Stimulated activated CD4-positive, alpha-beta T cell treated with anti-CD3 and anti-CD28 coated beads, TNF-alpha, amount 100 ng/mL, for 1 hour (primary cell): Measurements from ENCODE around the gene CDH8.
"Not testable (repeated sequence)": the region's sequence is repeated elsewhere in the genome, so short reads cannot be mapped to it uniquely, and the experiment has no call there.

Experiments
- DNase-seq, 3 donors: peaks; one replicate each; pipeline ENCODE4 v3.0.0-alpha.2; 2020; ENCODE audit warnings: low read depth in 3 of 3, low spot score in 1 of 3

The CDH8 gene

GRCh38 chr16:61871837-61872777 lies 164.1 kb downstream of the CDH8 start:
- no peak for DNase-seq

- DNase-seq = no peak
These were observed 173.8 kb downstream of the CDH8 start for GRCh38 chr16:61862221-61863155.

GRCh38 chr16:61858988-61859387 lies 177.2 kb downstream of the CDH8 start:
- no peak for DNase-seq

GRCh38 chr16:61842666-61843065 lies 193.6 kb downstream of the CDH8 start:
- DNase-seq = no peak

- no peak for DNase-seq
These were observed 199.3 kb downstream of the CDH8 start for GRCh38 chr16:61836804-61837393.

GRCh38 chr16:61834082-61834481 lies 202.2 kb downstream of the CDH8 start:
- no peak for DNase-seq

GRCh38 chr16:61831351-61831917 lies 204.8 kb downstream of the CDH8 start:
- DNase-seq = no peak

GRCh38 chr16:61829631-61830030 lies 206.6 kb downstream of the CDH8 start:
- no peak for DNase-seq

- no peak for DNase-seq
These were observed 212.9 kb downstream of the CDH8 start for GRCh38 chr16:61823326-61823725.

- no peak for DNase-seq
These were observed 215.4 kb downstream of the CDH8 start for GRCh38 chr16:61820820-61821219.

GRCh38 chr16:61820398-61820797 lies 215.8 kb downstream of the CDH8 start:
- DNase-seq = no peak

GRCh38 chr16:61818850-61819249 lies 217.4 kb downstream of the CDH8 start:
- DNase-seq = no peak

GRCh38 chr16:61817583-61818278 lies 218.5 kb downstream of the CDH8 start:
- no peak for DNase-seq

- no peak for DNase-seq
These were observed 221.4 kb downstream of the CDH8 start for GRCh38 chr16:61814726-61815347.

GRCh38 chr16:61813339-61813738 lies 222.9 kb downstream of the CDH8 start:
- no peak for DNase-seq

- DNase-seq = no peak
These were observed 224.0 kb downstream of the CDH8 start for GRCh38 chr16:61812251-61812650.

- no peak for DNase-seq
These were observed 228.7 kb downstream of the CDH8 start for GRCh38 chr16:61807551-61807950.

GRCh38 chr16:61801217-61801616 lies 235.0 kb downstream of the CDH8 start:
- DNase-seq = not testable (repeated sequence)

- DNase-seq = no peak
These were observed 237.5 kb downstream of the CDH8 start for GRCh38 chr16:61798741-61799140.

- no peak for DNase-seq
These were observed 238.2 kb downstream of the CDH8 start for GRCh38 chr16:61797961-61798507.
